Sigmoid colon (tissue), 4 donors: ENCODE results near the gene CAP2.

Experiments used
- EP300 ChIP-seq, 4 donors: sonication (generic); formaldehyde crosslinking; IDR thresholded peaks; one replicate each; pipeline ENCODE4 v1.6.1; 2017; ENCODE audit warnings: antibody characterized with exemption in 4 of 4
- TF ChIP-seq, protein P1 (sequence below), 4 experiments: fragments of 450-650 bp in 3 of 4; fragments of 200-600 bp in 1 of 4; IDR thresholded peaks; one replicate each; pipeline ENCODE4 v1.5.1; 2016 to 2019; ENCODE audit warnings: antibody characterized with exemption in 4 of 4, mild to moderate bottlenecking in 3 of 4, moderate library complexity in 2 of 4

DNA sequence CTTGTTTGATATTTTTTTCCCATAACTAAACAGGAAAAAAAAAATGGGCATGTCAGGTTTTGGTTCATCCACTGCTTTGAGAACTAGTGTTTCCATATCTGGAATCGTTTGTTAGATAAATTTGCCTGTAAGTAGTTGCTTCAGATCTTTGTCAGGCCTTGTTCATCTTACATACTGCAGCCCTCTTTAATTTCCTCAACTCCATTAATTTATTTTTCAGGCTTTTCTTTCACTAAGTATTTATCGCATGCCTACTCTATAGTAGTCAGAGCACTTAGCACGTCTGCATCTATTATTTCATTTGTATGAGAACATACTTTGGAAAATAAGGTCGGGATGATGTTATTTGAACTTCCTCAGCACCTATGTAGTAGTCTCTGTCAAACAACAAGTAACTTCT, 80.9 kb downstream of the CAP2 start:
- TF ChIP-seq EP300 (IDR thresholded peaks at IDR 0.05): no peak
- TF ChIP-seq, protein P1, sequence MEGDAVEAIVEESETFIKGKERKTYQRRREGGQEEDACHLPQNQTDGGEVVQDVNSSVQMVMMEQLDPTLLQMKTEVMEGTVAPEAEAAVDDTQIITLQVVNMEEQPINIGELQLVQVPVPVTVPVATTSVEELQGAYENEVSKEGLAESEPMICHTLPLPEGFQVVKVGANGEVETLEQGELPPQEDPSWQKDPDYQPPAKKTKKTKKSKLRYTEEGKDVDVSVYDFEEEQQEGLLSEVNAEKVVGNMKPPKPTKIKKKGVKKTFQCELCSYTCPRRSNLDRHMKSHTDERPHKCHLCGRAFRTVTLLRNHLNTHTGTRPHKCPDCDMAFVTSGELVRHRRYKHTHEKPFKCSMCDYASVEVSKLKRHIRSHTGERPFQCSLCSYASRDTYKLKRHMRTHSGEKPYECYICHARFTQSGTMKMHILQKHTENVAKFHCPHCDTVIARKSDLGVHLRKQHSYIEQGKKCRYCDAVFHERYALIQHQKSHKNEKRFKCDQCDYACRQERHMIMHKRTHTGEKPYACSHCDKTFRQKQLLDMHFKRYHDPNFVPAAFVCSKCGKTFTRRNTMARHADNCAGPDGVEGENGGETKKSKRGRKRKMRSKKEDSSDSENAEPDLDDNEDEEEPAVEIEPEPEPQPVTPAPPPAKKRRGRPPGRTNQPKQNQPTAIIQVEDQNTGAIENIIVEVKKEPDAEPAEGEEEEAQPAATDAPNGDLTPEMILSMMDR (IDR thresholded peaks at IDR 0.05): no peak
